Spleen (tissue), 7 donors: ENCODE data around the gene ANO1.

Source experiments
- POLR2A ChIP-seq, 3 donors: fragments of 450-650 bp; IDR thresholded peaks; one replicate each; pipeline ENCODE4 v1.5.1; 2017; ENCODE audit warnings: antibody characterized with exemption in 3 of 3, mild to moderate bottlenecking in 1 of 3
- POLR2AphosphoS5 ChIP-seq, 3 donors: sonication (generic); formaldehyde crosslinking; IDR thresholded peaks; one replicate each; pipeline ENCODE4 v1.5.1; 2017; ENCODE audit warnings: antibody characterized with exemption in 3 of 3
- TF ChIP-seq, protein P1 (sequence below), 11 experiments: fragments of 200-600 bp in 7 of 11; fragments of 450-650 bp in 4 of 11; sonication (generic) in 4 of 11; IDR thresholded peaks in 8 of 11; conservative IDR thresholded peaks in 3 of 11; 1 replicate in 7 of 11; 2 replicates in 4 of 11; pipeline versions ENCODE4 v1.4.0 to v1.8.0; 2016 to 2021; ENCODE audit warnings: antibody characterized with exemption in 11 of 11, inconsistent platforms in 4 of 11, mild to moderate bottlenecking in 1 of 11
- donor health status: DM: no; HTN: no; CAD: no; lungs with moderate emphysema.
- donor health status: DM: no; HTN: no; CAD: no.
- donor health status: DM: no; HTN: no; CAD: no.

DNA sequence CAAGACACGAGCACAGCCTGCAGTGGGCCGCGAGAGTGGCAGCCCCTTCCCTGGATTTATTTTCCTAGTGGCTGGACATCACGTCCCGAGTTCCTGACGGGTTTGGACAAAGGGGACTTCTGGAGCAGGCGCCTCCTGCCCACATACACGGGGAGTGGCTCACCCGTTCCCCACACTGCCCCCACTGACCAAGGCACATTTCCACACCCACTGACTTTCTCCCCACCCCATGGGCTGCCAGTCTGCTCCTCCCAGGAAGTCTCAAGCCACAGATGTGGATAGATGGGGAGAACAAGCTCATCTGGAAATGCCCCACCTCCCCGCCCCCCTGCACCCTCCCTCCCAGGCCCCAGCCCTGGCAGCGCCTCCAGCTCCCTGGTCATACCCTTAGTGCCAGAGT lies 91.0 kb downstream of the ANO1 start:
- TF ChIP-seq, protein P1, sequence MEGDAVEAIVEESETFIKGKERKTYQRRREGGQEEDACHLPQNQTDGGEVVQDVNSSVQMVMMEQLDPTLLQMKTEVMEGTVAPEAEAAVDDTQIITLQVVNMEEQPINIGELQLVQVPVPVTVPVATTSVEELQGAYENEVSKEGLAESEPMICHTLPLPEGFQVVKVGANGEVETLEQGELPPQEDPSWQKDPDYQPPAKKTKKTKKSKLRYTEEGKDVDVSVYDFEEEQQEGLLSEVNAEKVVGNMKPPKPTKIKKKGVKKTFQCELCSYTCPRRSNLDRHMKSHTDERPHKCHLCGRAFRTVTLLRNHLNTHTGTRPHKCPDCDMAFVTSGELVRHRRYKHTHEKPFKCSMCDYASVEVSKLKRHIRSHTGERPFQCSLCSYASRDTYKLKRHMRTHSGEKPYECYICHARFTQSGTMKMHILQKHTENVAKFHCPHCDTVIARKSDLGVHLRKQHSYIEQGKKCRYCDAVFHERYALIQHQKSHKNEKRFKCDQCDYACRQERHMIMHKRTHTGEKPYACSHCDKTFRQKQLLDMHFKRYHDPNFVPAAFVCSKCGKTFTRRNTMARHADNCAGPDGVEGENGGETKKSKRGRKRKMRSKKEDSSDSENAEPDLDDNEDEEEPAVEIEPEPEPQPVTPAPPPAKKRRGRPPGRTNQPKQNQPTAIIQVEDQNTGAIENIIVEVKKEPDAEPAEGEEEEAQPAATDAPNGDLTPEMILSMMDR (IDR thresholded peaks at IDR 0.05 in 8 of 11, conservative IDR thresholded peaks at IDR 0.05 in 3 of 11): no peak
- TF ChIP-seq POLR2A (IDR thresholded peaks at IDR 0.05) (no peak), POLR2AphosphoS5 (IDR thresholded peaks at IDR 0.05) (no peak)
